Measurements from ENCODE around the gene GAS2L1. TPM values are rescaled to one million over a fixed set of nuclear protein-coding genes. Genes with fewer than 3 reads are reported as not detected.
A peak's percentile ranks its signal among the peaks of the same experiment; 100 is the strongest.

GAS2L1 gene
- total RNA-seq, 2 experiments from 2014 or later = not detected

Small RNAs within 50 kb of the gene (microRNA-seq; reads per million reads assigned to microRNA genes)
- 155 reads per million, percentile 72 among the genes with 10 or more reads in this experiment for gene MIR3653 (ENCODE audit: borderline microRNAs expressed)

Other genes with a start within 250 kb of the GAS2L1 start
- gene C22orf31, start 244.8 kb upstream of the GAS2L1 start, total RNA-seq = not detected
- gene KREMEN1, start 233.6 kb upstream of the GAS2L1 start, total RNA-seq = not detected
- not detected for gene EMID1, start 100.8 kb upstream of the GAS2L1 start, total RNA-seq
- 10 to 100 TPM; 10.2 to 10.9 TPM for gene RHBDD3, start 38.7 kb upstream of the GAS2L1 start, total RNA-seq
- 100 to 1,000 TPM; 326 to 352 TPM for gene EWSR1, start 38.4 kb upstream of the GAS2L1 start, total RNA-seq
- under 1 TPM; 0.44 to 0.49 TPM for gene RASL10A, start 9.0 kb downstream of the GAS2L1 start, total RNA-seq
- 10 to 100 TPM; 27.9 to 28.1 TPM for gene AP1B1, start 81.9 kb downstream of the GAS2L1 start, total RNA-seq
- gene RFPL1, start 131.9 kb downstream of the GAS2L1 start, total RNA-seq = not detected
- gene NEFH, start 173.6 kb downstream of the GAS2L1 start, total RNA-seq = under 1 TPM; 0.28 to 0.33 TPM
- gene THOC5, start 247.1 kb downstream of the GAS2L1 start, total RNA-seq = 10 to 100 TPM; 33.5 to 35.0 TPM

All from CD8-positive, alpha-beta T cell (primary cell).